Measurements from ENCODE around the gene SMOC1.

Gene SMOC1

DNA sequence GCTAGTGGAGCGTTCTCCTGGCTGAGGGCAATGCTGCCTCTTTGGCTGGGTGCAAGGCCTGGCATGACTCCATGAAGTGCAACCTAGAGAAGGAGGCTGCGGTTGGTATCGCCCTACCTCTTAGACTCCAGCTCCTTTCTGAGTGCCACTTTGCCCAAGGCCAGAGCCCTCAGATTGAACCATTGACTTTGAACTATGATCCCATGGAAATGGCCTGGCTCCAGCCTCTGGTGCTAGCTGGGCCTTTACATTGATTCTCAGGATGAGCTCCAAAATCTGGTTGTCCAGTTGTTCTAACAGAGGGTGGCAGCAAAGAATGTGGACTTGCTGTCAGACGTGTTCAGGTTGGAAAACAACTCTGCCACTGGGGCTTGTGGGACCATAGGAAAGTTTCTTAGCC, 16.1 kb upstream of the SMOC1 start:
- DNase-seq (ENCODE audit: low read depth in 3 of 3) = no peak

DNA sequence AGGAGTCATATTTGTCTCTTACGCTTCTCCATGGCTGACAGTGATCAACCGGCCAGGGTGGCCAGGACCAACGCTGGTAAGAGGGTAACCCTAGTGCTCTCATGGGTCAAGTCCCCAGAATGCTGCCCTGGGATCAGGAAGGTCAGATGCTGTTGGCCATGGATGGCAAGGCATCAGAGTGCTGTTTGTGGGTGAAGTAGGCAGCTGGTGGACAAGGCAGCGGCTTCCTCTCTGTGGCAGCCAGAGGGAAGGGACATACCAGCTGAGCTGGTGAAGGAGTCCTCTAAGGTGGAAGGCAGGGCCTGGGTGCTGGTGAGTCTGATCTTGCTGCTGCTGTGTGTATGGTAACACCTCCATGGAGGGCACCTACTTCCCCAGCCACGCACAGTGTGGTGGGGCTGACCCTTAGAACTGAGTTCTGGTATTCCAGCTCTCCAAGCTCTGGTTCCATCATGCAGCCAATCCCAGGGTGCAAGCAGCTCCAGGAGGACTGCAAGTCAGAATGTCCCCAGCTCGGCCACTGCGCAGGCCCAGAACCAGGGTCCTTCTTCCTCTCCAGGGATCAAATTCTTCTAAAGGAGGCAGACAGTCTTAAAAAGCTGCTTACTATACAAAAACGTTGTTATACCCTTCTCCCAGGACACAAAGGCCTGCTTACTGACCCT, 13.4 kb upstream of the SMOC1 start:
- no peak for DNase-seq (ENCODE audit: low read depth in 3 of 3)

DNA sequence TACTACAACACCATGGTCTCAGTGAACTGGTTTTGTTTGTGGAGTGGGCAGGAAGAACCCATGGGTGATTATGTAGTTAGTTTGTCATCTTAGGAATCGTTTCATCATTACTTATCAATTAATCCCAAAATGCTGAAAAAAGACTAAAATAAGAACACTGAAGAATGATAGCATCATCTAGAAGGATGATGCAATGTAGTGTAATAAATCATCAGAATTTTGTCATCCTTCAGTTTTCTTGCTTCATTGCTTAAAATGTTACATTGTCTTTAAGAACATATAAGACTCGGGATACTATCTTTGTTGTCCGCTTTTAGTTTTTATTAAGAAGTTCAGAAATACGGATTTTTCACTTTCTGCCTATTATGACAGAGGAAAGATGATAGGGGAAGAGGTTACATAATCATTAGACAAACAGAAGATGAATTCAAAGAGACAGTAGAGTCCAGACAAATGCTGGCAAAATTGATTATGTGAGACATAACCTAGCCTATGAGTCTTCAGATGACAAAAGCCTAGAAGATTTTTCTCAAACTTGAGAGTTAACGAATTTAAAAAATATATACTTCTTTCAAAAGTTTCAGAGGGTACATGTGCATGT, 10.8 kb upstream of the SMOC1 start:
- no peak for DNase-seq (ENCODE audit: low read depth in 3 of 3)

DNA sequence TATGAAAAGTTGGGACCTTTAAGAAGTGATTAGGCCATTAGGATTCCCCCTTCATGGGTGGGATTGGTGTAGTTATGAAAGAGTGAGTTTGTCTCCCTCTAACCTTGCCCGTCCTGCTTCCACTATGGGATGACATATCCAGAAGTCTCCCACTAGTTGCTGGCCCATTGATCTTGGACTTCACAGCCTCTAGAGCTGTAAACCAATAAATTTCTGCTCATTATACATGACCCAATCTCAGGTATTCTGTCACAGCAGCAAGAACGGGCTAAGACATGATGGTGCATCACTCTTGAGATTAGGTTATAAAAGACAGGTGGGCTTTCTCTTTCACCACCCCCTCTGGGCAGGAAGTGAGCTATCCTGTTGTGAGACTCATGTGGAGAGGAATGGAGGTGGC, 8.6 kb upstream of the SMOC1 start:
- DNase-seq (ENCODE audit: low read depth in 3 of 3) = no peak

DNA sequence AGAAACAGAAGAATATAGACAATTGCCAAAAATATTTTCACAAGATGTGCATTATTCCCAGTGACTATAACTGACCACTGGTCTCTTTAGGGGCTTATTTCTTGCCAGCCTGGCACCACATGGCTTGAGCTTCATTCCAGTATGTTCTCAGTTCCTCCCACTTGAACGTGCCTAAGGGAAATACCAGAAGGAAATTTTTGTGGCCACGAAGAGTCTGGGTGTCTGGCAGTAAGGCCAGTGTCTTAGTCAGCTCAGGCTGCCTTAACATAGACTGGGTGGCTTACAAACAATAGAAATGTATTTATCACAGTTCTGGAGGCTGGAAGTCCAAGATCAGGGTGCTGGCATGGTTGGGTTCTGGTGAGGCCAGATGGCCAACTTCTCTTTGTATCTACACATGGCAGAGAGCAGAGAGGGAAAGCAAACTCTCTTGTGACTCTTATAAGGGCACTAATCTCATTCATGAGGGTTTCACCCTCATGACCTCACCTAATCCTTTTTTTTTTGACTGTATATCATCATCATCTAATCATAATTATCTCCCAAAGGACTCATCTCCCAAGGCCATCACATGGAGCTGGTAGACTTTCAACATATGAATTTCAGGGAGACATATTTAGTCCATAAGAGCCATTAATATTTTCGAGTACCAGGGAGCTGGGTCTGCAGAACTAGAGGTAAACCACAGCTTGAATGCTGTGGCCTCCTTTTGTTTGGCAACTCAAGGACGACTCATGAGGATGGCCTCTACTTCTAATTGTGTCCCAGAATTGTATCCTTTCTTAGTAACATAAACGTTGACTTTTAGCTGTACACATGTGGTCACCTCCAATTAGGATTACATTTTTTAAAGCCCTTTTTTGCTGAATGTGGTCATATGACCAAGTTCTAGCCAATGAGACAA, 5.1 kb upstream of the SMOC1 start:
- DNase-seq (ENCODE audit: low read depth in 3 of 3) = no peak

DNA sequence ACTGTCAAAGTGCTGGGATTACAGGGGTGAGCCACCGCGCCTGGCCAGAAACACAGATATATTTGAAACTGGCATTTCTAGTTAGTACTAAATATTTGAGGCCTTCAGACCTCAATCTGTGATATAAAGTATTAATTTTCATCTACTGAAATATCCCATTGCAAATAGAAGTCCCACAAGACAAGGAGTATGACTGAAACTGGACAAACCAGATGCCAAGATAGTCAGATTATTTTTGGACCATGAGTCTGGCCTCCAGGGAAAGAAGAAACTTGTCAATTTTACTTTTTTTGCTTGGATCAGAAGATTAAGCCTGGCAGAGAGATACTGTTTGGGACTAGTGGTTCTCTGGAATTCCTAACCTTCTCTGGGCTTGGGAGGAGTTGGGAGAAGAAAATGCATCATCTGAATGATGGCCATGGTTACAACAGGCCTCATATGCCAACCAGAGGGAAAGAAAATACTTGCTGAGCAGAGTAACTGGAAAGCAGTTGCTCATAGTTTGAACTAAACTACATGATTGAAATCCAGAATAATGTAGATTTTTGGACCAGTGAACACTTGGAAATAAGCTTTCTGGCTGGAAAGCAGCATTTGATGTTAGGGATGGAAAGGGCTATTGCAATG, 2.9 kb upstream of the SMOC1 start:
- no peak for DNase-seq (ENCODE audit: low read depth in 3 of 3)

DNA sequence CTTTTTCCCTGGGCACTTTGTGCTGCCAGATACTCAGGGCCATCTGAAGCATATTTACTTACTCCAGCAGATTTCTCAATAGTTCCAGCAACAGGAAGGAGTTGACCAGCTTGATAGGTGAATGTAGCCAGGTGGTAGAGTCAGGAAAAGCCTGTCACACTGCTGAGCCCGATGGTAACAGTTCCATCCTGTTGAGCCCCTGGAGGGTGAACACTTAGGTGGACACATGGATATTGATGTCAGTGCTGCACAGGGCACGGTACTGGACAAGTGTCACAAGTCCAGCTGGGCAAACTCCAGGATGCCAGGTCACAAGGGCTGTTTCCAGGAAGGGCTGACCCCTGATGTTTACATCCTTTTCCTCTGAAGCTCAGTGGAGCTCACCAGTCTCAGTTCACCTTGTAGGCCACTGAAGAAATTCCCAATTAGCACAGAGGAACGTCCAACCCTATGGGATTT, 2.3 kb upstream of the SMOC1 start:
- no peak for DNase-seq (ENCODE audit: low read depth in 3 of 3)

DNA sequence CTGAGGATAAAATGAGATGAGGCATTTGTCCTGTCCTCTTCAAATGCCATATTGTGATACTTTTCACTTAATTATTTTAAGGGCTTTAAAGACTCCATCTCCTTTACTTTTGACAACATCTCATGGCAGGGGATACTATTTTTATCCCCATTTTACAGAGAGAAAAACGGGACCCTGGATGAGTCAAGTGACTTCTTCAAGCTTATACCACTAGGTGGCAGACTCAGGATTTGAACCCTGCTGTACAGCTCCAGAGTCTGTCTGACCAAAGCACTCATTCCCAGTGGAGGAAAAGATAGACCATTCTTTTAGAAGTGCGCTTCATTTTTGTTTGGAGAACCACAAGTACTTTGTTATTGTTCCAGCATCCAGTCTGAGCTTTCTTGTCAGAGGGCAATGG, 1.7 kb upstream of the SMOC1 start:
- no peak for DNase-seq (ENCODE audit: low read depth in 3 of 3)

DNA sequence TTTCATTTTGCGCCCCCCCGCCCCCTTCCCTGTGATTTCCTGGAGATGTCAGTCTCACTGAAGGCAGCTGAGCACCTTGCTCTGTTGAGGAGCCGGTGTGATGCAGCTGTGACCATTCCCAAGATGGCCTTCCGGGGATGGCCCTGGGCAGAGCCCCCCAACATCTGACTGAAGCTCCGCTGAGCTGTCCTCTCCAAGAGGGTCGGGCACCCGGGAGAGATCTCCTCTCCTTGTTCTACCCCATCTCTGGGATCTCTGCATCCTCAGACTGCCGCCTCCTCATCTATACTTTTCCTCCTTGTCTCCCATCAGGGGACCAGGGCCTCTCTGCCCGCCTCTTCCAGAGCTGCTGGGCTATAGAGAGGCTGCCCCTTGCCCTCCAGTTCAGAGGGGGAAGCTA, 965 bp upstream of the SMOC1 start:
- DNase-seq (ENCODE audit: low read depth in 3 of 3) = no peak

DNA sequence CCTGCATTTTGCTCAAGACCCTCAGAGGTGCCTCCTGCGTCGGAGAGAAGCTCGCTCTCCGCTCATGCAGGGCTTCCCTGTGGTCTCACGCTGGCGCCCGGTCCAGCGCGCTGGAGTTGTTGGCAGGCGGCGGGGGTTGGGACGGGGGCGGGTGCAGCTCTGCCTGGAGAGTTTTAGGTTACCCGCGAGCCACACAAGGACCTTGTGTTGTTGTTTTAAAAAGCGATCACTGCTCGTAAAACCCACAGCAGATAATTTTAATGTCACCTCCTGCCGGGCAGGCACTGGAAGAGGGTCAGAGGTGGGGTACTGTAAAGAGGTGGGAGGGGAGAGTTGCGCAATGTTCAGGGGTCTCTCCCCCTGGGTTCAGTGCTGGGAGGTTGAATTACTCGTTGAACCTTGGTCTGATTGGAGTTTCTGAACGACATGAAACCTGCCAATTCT, 850 bp downstream of the SMOC1 start:
- no peak for DNase-seq (ENCODE audit: low read depth in 3 of 3)

DNA sequence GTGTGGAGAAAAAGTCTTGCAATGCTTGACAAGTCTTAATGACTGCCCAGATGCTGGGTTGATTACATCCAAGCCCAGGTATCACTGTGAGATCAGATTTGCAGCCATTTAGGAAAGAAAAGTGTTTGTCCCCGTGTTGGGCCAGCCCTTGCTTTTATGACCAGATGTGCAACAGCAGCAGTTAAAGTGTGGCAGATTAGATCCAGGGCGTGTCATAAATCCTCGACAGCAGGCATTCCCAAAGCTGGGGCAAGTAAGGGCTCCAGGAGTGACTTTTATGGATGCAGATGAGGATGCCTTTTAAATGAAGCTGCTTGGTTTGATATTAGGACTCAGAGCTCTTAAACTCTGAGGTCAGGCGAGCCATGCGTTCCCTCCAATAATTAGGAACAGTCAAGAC, 1.7 kb downstream of the SMOC1 start:
- DNase-seq (ENCODE audit: low read depth in 3 of 3) = no peak

DNA sequence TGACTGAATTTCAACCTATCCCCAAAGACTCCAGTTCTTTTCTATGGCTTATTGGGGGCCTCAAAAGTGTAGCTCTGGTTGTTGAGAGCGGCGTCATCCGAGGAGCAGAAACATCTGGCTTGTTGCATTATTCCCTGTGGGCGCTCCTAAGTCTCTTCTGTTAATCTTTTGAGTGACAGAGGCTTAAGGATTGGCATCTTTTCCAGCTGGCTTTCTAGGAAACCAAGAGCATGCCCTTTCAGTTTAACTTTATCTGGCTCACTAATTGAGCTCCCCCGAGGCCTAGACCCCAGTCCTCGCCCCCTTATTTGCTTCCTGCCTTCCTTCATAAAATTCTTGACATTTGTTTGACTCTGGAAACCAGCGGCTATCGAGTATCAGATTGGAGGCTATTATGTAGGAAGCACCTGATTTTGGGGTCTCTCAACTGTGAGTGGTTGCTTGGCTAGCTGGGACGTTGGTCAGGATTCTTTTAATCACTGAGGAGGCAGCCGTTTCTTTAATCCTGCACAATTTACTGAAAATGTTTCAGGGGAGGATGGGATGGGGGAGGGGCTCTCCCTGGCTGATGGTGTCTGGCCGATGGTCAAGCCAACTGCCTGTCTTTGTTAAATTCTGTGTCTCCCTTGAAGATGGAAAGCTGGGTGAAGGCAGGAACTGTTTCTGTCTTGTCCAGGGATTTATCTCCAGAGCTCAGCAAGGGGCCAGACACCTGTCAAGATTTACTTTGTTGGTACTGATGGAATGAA, 3.1 kb downstream of the SMOC1 start:
- no peak for DNase-seq (ENCODE audit: low read depth in 3 of 3)

DNA sequence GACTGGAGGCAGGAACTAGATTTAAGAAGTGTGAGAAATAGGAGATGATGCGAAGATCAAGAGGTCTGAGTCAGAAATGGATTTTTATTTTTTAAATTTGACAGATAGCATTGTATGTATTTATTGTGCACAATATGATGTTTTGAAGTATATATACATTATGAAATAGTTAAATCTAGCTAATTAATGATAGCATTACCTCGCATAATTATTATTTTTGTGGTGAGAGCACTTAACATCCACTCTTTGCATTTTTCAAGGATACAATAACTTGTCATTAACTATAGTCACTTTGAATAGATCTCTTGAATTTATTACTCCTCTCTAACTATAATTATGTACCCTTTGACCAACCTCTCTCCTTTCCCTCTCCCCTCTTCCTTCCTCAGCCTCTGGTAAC, 3.7 kb downstream of the SMOC1 start:
- DNase-seq (ENCODE audit: low read depth in 3 of 3) = no peak

DNA sequence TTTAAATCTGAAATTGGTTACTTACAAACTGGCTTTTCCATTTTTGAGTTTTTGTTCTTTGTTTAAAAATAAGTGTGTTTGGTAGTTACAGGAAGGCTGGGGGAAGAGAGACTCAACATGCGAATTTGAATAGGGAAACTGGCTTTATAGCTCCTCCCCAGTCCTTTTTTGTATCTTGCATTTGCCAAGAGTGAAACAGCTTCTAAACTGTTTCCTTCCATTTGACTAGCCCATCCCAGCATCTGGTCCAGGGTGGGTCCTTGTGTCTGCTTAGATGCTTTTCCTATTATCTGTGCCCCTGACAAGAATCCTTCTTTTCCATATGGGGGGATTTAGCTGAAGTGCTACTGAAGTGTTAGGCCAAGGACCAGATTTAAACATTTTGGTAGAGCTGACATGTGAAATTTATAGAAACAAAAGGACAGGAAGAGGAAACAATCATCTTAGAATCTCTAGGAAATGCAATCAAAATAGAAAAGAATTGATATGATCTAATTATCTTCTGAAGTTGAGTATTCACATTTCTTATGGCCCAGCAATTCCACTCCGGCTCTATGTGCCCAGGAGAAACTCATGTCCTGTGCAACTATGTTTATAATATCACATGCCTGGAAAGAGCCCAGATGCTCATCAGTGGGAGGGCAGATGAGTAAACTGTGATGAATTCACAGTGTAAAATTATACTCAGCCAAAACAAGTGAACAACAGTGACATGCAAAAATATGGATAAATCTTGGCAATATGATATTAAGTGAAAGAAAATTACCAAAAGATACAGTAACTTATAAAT, 7.4 kb downstream of the SMOC1 start:
- DNase-seq (ENCODE audit: low read depth in 3 of 3) = no peak

- DNase-seq (ENCODE audit: low read depth in 3 of 3) = no peak
These were observed 8.8 kb downstream of the SMOC1 start for GRCh38 chr14:69887740-69888657.

GRCh38 chr14:69891422-69891821, 12.2 kb downstream of the SMOC1 start:
- no peak for DNase-seq (ENCODE audit: low read depth in 3 of 3)

GRCh38 chr14:69895109-69895508, 15.9 kb downstream of the SMOC1 start:
- no peak for DNase-seq (ENCODE audit: low read depth in 3 of 3)

- DNase-seq (ENCODE audit: low read depth in 3 of 3) = no peak
These were observed 16.9 kb downstream of the SMOC1 start for GRCh38 chr14:69896080-69896479.

DNA sequence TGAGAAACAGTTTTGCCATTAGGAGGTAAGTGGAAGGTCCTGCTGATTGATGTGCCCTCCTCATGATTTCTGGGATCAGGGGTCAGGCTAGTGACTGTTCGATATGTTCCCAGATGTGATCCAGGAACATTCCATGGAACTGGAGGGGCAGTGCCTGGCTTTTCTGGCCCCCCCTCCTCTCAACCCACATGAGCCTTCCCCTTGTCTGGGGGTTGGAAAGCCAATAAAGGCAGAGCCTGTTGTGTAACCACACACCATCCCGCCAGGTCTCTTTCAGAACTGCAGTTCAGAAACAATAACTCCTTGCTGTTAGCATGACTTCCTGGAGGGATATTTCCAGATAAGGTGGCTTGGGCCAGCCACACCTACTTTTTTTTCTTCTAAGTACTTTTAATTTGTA, 17.8 kb downstream of the SMOC1 start:
- no peak for DNase-seq (ENCODE audit: low read depth in 3 of 3)

DNA sequence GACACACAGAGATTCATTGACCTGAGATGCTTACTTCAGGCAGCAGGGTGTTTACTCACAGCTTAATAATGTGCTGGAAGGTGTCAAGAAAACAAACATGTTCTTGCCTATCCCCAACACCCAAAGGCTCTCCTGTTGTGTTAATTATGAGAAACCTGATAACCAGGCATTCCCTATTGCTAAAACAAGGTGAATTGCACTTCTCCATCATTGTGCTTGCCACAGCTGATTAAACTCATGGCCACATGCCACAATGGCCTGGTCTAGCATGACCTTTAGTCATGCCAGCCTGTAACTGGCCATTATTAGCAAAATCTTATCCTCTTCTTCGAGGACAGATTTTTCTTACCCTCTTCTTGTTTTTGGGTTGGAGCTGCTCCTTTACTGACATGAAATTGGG, 21.4 kb downstream of the SMOC1 start:
- DNase-seq (ENCODE audit: low read depth in 3 of 3) = no peak
